ENCODE data around the gene NEK11. TPM values are rescaled to one million over a fixed set of nuclear protein-coding genes. Genes with fewer than 3 reads are reported as not detected.
A peak's percentile ranks its signal among the peaks of the same experiment; 100 is the strongest.

NEK11 gene
- total RNA-seq, 4 donors from 2014 or later = 1.6 to 8.5 (median 3.4) TPM

GRCh38 chr3:131020122-131020693 lies 6.5 kb upstream of the NEK11 start:
- no peak for DNase-seq
- Histone ChIP-seq H3K4me3 (no peak overlapping the region), H3K9me3 (no peaks in the 10 kb centered on the region), H3K27me3 (no peaks in the 10 kb centered on the region), H3K4me1 (peaks cover 0 to 51% (median 14%) of the 10 kb centered on the region in 3 donors), H3K36me3 (peaks cover 0 to 58% (median 14%) of the 10 kb centered on the region in 3 donors), H3K27ac (no peak overlapping the region)
- intact Hi-C loops (cut with DNase I) = no loop called here
- no peak for TF ChIP-seq CTCF (IDR thresholded peaks at IDR 0.05)
- TF ChIP-seq POLR2A (IDR thresholded peaks at IDR 0.05) = no peak
- WGBS, 2 donors = 74 to 75% methylated on average over 4 to 5 of the region's 5 CpGs

GRCh38 chr3:131025539-131025938 lies 1.1 kb upstream of the NEK11 start:
- Histone ChIP-seq H3K27ac (no peak overlapping the region), H3K9me3 (no peaks in the 10 kb centered on the region), H3K4me1 (peaks cover 12 to 61% (median 27%) of the 10 kb centered on the region in 3 donors), H3K36me3 (peaks cover 0 to 21% (median 0%) of the 10 kb centered on the region in 3 donors), H3K4me3 (peak overlapping the region in 2 of 4 donors; percentile 76 to 93), H3K27me3 (no peaks in the 10 kb centered on the region)
- intact Hi-C loops (cut with DNase I) = no loop called here
- WGBS, 2 donors = 78 to 91% methylated on average over 1 of the region's 1 CpG
- TF ChIP-seq POLR2A (IDR thresholded peaks at IDR 0.05) (no peak), CTCF (IDR thresholded peaks at IDR 0.05) (no peak)
- no peak for DNase-seq

- H3K4me1 ChIP-seq = peaks cover 12 to 32% (median 17%) of the 10 kb centered on the region in 3 donors
- intact Hi-C loops (cut with DNase I) = no loop called here
- 80 to 92% methylated on average over 3 of the region's 3 CpGs for WGBS, 2 donors
- no peak for DNase-seq
- no peak overlapping the region for H3K27ac ChIP-seq
- H3K9me3 ChIP-seq = no peaks in the 10 kb centered on the region
- H3K27me3 ChIP-seq = no peaks in the 10 kb centered on the region
- TF ChIP-seq CTCF (IDR thresholded peaks at IDR 0.05) (no peak), POLR2A (IDR thresholded peaks at IDR 0.05) (no peak)
- no peak overlapping the region for H3K4me3 ChIP-seq
- H3K36me3 ChIP-seq = peaks cover 0 to 10% (median 0%) of the 10 kb centered on the region in 3 donors
Measured at GRCh38 chr3:131028844-131029243, 2.2 kb downstream of the NEK11 start.

GRCh38 chr3:131031660-131032059 lies 5.0 kb downstream of the NEK11 start:
- no peak overlapping the region for H3K4me3 ChIP-seq
- H3K4me1 ChIP-seq = peaks cover 3 to 10% (median 6%) of the 10 kb centered on the region in 3 donors
- WGBS, 2 donors = 59 to 60% methylated on average over 3 of the region's 3 CpGs
- no peak for DNase-seq
- intact Hi-C loops (cut with DNase I) = no loop called here
- no peak overlapping the region for H3K27ac ChIP-seq
- H3K36me3 ChIP-seq = no peaks in the 10 kb centered on the region
- H3K27me3 ChIP-seq = no peaks in the 10 kb centered on the region
- no peaks in the 10 kb centered on the region for H3K9me3 ChIP-seq
- TF ChIP-seq CTCF (IDR thresholded peaks at IDR 0.05) = no peak
- no peak for TF ChIP-seq POLR2A (IDR thresholded peaks at IDR 0.05)

- Histone ChIP-seq H3K9me3 (no peaks in the 10 kb centered on the region), H3K36me3 (no peaks in the 10 kb centered on the region), H3K27me3 (no peaks in the 10 kb centered on the region), H3K4me3 (no peak overlapping the region), H3K4me1 (no peaks in the 10 kb centered on the region), H3K27ac (no peak overlapping the region)
- WGBS, 2 donors = 13 to 25% methylated on average over 1 of the region's 1 CpG
- DNase-seq = no peak
- intact Hi-C loops (cut with DNase I) = no loop called here
- TF ChIP-seq POLR2A (IDR thresholded peaks at IDR 0.05) (no peak), CTCF (IDR thresholded peaks at IDR 0.05) (peak in 5 of 6 experiments; percentile 46 to 69 (median 52))
Measured at GRCh38 chr3:131033480-131034080, 6.9 kb downstream of the NEK11 start.
